ENCODE results near the gene LHFPL2.

LHFPL2 gene

DNA sequence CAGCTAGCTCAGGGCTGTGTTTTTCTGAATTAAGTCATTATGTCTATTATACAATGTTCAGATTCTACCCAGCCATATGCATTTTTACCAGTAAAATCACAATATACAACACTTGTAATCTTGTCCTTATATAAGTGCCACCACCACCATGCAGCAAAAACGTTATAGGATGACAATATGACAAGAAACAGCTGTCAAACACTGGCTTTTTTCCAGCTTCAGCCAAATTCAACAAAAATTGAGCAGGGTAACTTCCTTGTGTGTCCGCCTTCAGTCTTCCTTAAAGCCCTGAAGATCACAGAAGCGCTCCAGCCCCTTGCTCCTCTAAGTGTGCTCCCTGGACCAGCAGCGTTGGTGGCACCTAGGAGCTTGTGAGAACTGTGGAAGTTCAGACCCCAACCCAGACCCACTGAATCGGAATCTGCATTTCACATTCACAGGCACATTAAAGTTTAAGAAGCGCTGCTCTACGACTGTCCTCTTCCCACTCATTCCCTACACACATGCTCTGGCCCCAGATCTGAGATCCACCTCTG, 111.8 kb downstream of the LHFPL2 start:
- H3K4me3 ChIP-seq (ENCODE audit: low read depth, low read length): no peak overlapping the region
- TF ChIP-seq CTCF (IDR thresholded peaks at IDR 0.05; ENCODE audit: low read depth, low read length, missing control alignments): no peak
- no peak for DNase-seq (ENCODE audit: low read depth)

DNA sequence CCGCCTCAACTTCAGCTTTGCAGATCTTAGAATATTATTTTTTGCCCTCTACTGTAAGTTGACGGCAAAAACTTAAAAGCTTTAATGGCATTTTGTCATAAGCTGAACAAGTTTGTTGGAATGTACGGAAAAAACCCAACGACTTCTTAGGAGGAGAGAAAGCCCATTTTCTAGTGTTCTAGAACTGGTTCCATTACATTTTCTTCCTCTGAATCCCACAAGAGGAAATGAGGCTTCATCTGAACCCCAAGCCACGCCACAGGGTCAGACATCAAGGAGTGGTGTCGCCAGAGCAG, 113.7 kb downstream of the LHFPL2 start:
- no peak overlapping the region for H3K4me3 ChIP-seq (ENCODE audit: low read depth, low read length)
- DNase-seq (ENCODE audit: low read depth): no peak
- no peak for TF ChIP-seq CTCF (IDR thresholded peaks at IDR 0.05; ENCODE audit: low read depth, low read length, missing control alignments)

DNA sequence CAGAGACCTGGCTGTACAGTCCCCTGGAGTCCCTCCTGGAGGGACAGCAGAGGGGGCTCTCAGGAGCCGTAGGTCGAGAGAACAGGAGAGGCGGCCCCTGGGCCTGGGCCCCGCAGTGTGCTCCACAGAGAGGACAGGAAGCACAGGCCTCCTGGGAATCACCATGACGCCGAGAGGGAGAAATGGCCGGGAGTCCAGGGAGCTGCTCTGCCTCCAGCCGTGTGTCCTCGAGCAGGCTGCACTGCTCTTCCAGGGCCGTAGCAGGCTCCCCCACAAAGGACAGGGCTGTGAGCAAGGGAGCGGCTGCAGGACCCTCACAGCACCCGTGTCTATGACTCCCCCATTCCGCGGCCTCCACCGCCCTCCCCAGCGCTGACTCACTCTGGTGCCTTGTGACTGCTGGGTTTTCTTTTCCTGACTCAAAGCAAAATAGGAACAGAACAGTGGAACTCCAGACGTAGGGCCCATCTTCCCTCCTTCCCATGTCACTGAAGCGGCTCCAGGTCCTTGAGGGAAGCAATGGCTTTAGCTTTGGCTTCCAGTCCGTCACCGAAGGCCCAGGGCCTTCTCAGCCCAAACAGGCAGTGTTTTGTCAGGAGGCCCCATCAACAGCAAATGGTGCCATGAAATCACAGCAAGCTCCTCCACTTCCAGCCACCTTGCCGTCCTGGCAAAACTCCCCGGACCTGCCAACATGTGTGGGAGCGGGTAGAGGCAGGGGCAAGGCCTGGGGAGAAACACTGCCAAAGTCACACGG, 114.2 kb downstream of the LHFPL2 start:
- no peak overlapping the region for H3K4me3 ChIP-seq (ENCODE audit: low read depth, low read length)
- no peak for DNase-seq (ENCODE audit: low read depth)
- no peak for TF ChIP-seq CTCF (IDR thresholded peaks at IDR 0.05; ENCODE audit: low read depth, low read length, missing control alignments)

- DNase-seq (ENCODE audit: low read depth): no peak
- TF ChIP-seq CTCF (IDR thresholded peaks at IDR 0.05; ENCODE audit: low read depth, low read length, missing control alignments): peak; percentile 53
- H3K4me3 ChIP-seq (ENCODE audit: low read depth, low read length): no peak overlapping the region
Measured at GRCh38 chr5:78533356-78533755, 115.2 kb downstream of the LHFPL2 start.

GRCh38 chr5:78530342-78531096, 118.1 kb downstream of the LHFPL2 start:
- no peak for DNase-seq (ENCODE audit: low read depth)
- TF ChIP-seq CTCF (IDR thresholded peaks at IDR 0.05; ENCODE audit: low read depth, low read length, missing control alignments): no peak
- no peak overlapping the region for H3K4me3 ChIP-seq (ENCODE audit: low read depth, low read length)

DNA sequence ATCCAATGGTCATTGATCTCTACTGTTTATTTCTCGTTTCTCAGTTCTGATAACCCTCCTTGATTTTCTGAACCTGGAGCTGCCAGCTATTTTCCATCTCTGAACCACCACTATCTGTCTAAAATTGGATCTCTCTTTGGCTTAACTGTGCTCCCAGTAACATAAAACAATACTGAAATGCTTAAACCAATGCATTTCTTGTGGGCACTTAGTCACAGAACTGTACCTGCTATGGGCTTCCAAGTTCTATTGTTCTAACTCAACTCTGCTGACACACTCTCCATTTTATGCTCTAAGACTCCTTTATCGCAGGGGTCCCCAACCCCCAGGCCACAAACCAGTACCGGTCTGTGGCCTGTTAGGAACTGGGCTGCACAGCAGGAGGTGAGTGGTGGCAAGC, 120.6 kb downstream of the LHFPL2 start:
- DNase-seq (ENCODE audit: low read depth): no peak
- no peak overlapping the region for H3K4me3 ChIP-seq (ENCODE audit: low read depth, low read length)
- TF ChIP-seq CTCF (IDR thresholded peaks at IDR 0.05; ENCODE audit: low read depth, low read length, missing control alignments): no peak

Data from GM12864 (cell line).